OCI-LY1 (cell line): Measurements from ENCODE around the gene SF1.

Experiments
- H2AFZ ChIP-seq: fragments of 200-600 bp; sonication (generic), shearing (Covaris generic); 2 replicates; pipeline ENCODE4 v1.6.0; 2014; ENCODE audit warnings: antibody characterized with exemption, mild to moderate bottlenecking, low read length
- H3F3A ChIP-seq: fragments of 200-600 bp; sonication (generic), shearing (Covaris generic); 2 replicates; pipeline ENCODE4 v1.6.0; 2014; ENCODE audit warnings: mild to moderate bottlenecking, antibody characterized with exemption, low read length, moderate library complexity; ENCODE audit not compliant: insufficient read depth
- H3K27ac ChIP-seq: fragments of 200-600 bp; sonication (generic); 2 replicates; pipeline ENCODE4 v1.5.1; 2014; ENCODE audit warnings: low read length, mixed run types, mild to moderate bottlenecking, low read depth; ENCODE audit not compliant: poor library complexity, severe bottlenecking
- H3K27me3 ChIP-seq: fragments of 200-600 bp; sonication (generic); 2 replicates; pipeline ENCODE4 v1.6.0; 2014; ENCODE audit warnings: antibody characterized with exemption, mild to moderate bottlenecking, low read length, moderate library complexity; ENCODE audit not compliant: insufficient read depth
- H3K36me3 ChIP-seq: fragments of 200-600 bp; sonication (generic); 2 replicates; pipeline ENCODE4 v1.6.1; 2014; ENCODE audit warnings: mild to moderate bottlenecking, antibody characterized with exemption, low read length, moderate library complexity, mixed read lengths; ENCODE audit not compliant: insufficient read depth
- H3K4me1 ChIP-seq: fragments of 200-600 bp; sonication (generic); 2 replicates; pipeline ENCODE4 v1.5.1; 2014; ENCODE audit warnings: mild to moderate bottlenecking, low read length, moderate library complexity; ENCODE audit not compliant: insufficient read depth, severe bottlenecking
- H3K4me2 ChIP-seq: fragments of 200-600 bp; sonication (generic), shearing (Covaris generic); 2 replicates; pipeline ENCODE4 v1.6.1; 2014; ENCODE audit warnings: low read length
- H3K4me3 ChIP-seq: fragments of 200-600 bp; sonication (generic); 2 replicates; pipeline ENCODE4 v1.5.1; 2014; ENCODE audit warnings: low read length, low read depth, mild to moderate bottlenecking, mixed read lengths; ENCODE audit not compliant: poor library complexity, severe bottlenecking
- H3K79me2 ChIP-seq: fragments of 200-600 bp; shearing (Covaris generic); 2 replicates; pipeline ENCODE4 v1.6.1; 2016; ENCODE audit warnings: mixed run types, low read length, mixed read lengths; ENCODE audit not compliant: insufficient read depth
- H3K9ac ChIP-seq: fragments of 200-600 bp; sonication (generic), shearing (Covaris generic); 2 replicates; pipeline ENCODE4 v1.6.1; 2014; ENCODE audit warnings: mild to moderate bottlenecking, low read length, mixed read lengths
- H3K9me2 ChIP-seq: fragments of 200-600 bp; sonication (generic), shearing (Covaris generic); 2 replicates; pipeline ENCODE4 v1.6.1; 2014; ENCODE audit warnings: low read depth, mild to moderate bottlenecking, low read length, mixed read lengths
- H3K9me3 ChIP-seq: fragments of 200-600 bp; shearing (Covaris generic); 2 replicates; pipeline ENCODE4 v1.6.1; 2014; ENCODE audit warnings: low read length, mixed read lengths
- H4K20me1 ChIP-seq: fragments of 200-600 bp; sonication (generic), shearing (Covaris generic); 2 replicates; pipeline ENCODE4 v1.6.0; 2016; ENCODE audit warnings: mild to moderate bottlenecking, low read length; ENCODE audit not compliant: insufficient read depth
- EZH2 ChIP-seq: fragments of 200-600 bp; sonication (generic), shearing (Covaris generic); IDR thresholded peaks from 2 replicates; pipeline ENCODE4 v1.8.0; 2017; ENCODE audit warnings: borderline replicate concordance, mixed run types, mild to moderate bottlenecking, antibody characterized with exemption, low read length, moderate library complexity, mixed read lengths
- TF ChIP-seq, protein P1 (sequence below): fragments of 200-600 bp; sonication (generic), shearing (Covaris generic); IDR thresholded peaks from 2 replicates; pipeline ENCODE4 v1.5.1; 2017; ENCODE audit warnings: mild to moderate bottlenecking, antibody characterized with exemption, low read length, moderate library complexity, mixed read lengths

Gene SF1

DNA sequence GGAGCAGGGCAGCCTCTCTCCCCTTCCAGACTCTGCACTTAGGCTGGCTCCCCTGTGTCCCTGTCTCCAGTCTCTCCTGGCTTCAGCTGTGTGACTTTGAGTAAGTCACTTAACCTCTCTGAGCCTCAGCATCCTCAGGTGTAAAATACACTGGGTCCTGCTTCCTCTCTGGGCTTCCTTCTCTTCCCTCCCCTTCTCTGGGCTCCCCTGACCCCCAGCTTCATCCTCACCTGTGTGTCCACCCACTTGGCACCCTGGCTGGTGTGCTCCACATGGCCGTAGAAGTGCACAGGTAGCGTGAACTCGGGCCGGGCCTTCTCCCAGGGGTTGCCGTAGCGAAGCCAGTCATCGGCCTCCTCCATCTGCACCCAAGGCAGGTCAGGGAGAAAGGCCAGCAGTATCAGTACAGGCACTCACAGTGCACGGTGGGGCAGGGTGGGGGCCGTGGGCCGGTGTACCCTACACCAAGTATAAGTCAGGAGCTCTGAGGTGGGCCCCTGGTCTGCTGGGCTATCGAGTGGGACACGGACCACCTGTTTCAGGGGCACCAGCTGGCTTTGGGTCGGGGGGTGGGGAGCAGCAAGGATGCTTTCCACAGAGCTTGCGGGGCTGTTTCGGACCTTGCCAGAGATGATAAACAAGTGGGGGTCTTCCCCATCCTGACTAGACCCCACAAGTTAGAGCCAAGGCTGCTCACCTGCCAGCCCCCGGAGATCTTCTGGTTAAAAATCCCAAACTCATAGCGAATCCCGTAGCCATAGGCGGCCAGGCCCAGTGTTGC is 20.6 kb downstream of the SF1 start:
- peaks cover 7% of the 10 kb centered on the region for H3K36me3 ChIP-seq
- H2AFZ ChIP-seq: no peak overlapping the region
- H3K27me3 ChIP-seq: no peaks in the 10 kb centered on the region; the same call in 1 of the 2 replicates
- H3K9ac ChIP-seq: no peak overlapping the region
- no peak overlapping the region for H3K27ac ChIP-seq
- TF ChIP-seq, protein P1, sequence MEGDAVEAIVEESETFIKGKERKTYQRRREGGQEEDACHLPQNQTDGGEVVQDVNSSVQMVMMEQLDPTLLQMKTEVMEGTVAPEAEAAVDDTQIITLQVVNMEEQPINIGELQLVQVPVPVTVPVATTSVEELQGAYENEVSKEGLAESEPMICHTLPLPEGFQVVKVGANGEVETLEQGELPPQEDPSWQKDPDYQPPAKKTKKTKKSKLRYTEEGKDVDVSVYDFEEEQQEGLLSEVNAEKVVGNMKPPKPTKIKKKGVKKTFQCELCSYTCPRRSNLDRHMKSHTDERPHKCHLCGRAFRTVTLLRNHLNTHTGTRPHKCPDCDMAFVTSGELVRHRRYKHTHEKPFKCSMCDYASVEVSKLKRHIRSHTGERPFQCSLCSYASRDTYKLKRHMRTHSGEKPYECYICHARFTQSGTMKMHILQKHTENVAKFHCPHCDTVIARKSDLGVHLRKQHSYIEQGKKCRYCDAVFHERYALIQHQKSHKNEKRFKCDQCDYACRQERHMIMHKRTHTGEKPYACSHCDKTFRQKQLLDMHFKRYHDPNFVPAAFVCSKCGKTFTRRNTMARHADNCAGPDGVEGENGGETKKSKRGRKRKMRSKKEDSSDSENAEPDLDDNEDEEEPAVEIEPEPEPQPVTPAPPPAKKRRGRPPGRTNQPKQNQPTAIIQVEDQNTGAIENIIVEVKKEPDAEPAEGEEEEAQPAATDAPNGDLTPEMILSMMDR: no peak
- no peak for TF ChIP-seq EZH2
- no peak overlapping the region for H3K4me2 ChIP-seq
- no peaks in the 10 kb centered on the region for H3F3A ChIP-seq
- no peaks in the 10 kb centered on the region for H4K20me1 ChIP-seq
- no peaks in the 10 kb centered on the region for H3K79me2 ChIP-seq
- H3K4me3 ChIP-seq: no peak overlapping the region
- no peaks in the 10 kb centered on the region for H3K9me3 ChIP-seq
- H3K4me1 ChIP-seq: peaks cover 6% of the 10 kb centered on the region
- no peaks in the 10 kb centered on the region for H3K9me2 ChIP-seq

DNA sequence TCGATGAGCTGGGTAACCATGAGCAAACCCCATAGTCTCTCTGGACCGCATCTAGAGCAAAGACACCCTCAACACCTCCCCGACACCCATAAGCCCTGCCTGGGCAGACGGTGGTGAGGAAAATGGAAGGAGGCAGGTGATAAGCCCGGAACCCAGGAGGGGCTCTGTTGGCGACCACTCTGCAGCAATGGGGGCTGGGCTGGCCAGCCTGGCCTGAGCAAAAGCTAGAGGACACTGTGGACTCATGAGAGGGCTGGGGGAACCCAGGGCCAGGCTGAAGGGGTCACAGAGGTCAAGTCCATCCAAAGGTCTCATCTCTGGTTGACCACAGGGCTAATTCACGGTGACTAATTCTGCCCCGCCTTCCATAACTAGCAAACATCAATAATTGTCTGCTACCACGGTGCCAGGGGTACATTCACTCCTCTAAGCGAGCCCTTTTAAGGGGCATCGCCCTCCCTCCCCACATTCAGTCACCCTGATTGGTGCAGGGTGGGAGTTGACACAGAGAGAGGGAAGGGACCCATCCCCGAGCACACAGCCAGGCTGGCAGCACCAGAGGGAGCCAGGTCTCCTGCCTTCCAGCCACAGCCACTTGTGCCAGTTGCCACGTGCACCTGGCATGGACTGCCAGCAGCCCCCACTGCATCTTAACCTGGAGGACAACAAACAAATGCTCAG is 22.5 kb downstream of the SF1 start:
- H3F3A ChIP-seq: no peaks in the 10 kb centered on the region
- H3K4me1 ChIP-seq: no peaks in the 10 kb centered on the region
- TF ChIP-seq, protein P1: no peak
- no peak for TF ChIP-seq EZH2
- no peak overlapping the region for H3K9ac ChIP-seq
- no peaks in the 10 kb centered on the region for H4K20me1 ChIP-seq
- H3K36me3 ChIP-seq: no peaks in the 10 kb centered on the region
- no peak overlapping the region for H3K27ac ChIP-seq
- H3K9me3 ChIP-seq: no peaks in the 10 kb centered on the region
- H3K79me2 ChIP-seq: no peaks in the 10 kb centered on the region
- no peaks in the 10 kb centered on the region for H3K9me2 ChIP-seq
- no peak overlapping the region for H3K4me3 ChIP-seq
- no peaks in the 10 kb centered on the region; the same call in 1 of the 2 replicates for H3K27me3 ChIP-seq
- H2AFZ ChIP-seq: no peak overlapping the region
- no peak overlapping the region for H3K4me2 ChIP-seq

DNA sequence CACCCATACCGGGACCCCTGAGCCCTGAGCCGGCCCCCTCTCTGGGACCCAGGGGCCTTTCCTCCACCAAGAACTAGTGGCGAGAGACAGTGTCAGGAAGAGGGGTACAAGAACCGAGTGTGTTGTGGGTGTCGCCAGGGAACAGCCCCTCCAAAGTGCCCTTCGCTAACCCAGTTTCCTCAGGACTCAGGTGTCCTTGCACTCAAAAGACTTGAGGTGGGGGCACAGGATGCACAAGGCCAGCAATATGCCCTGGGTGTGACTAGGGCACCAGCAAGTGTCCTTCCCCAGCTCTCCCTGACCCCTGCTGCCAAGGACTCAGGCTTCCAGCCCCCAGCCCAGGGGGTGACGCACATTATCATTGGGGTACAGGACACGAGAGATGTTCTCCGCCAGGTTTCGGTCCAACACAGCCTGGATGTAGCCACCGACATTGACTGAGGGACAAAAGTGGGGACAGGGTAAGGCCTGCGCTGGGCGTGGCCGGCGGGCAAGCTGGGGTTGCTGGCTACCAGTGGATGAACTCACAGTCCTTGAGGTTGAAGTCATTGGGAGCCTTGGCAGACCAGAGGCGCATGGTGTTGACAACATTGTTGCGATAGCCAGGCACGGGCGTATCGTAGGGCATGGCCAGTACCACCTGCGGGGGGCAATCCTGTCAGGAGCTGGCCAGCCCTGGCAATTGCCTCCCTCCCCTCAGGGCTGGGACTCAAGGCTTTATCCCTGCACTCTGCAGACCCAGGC is 23.3 kb downstream of the SF1 start:
- Histone ChIP-seq H3F3A (no peaks in the 10 kb centered on the region), H3K27ac (no peak overlapping the region), H3K9me3 (no peaks in the 10 kb centered on the region), H3K27me3 (no peaks in the 10 kb centered on the region; the same call in 1 of the 2 replicates), H3K9me2 (no peaks in the 10 kb centered on the region), H3K79me2 (no peaks in the 10 kb centered on the region), H3K4me1 (no peaks in the 10 kb centered on the region), H3K36me3 (no peaks in the 10 kb centered on the region), H4K20me1 (no peaks in the 10 kb centered on the region), H3K4me3 (no peak overlapping the region), H3K4me2 (no peak overlapping the region), H3K9ac (no peak overlapping the region), H2AFZ (no peak overlapping the region)
- no peak for TF ChIP-seq EZH2
- TF ChIP-seq, protein P1: no peak
